Common myeloid progenitor, CD34-positive (primary cell): Measurements from ENCODE around the gene FOXN4.

Experiments
- CTCF ChIA-PET: fragments of 350-600 bp; sonication (Branson Sonifier 250); formaldehyde crosslinking; loops from one replicate; lab custom pipeline; 2021; ENCODE audit warnings: antibody characterized with exemption; lab: Charles Lee
- POLR2A ChIA-PET: fragments of 350-600 bp; sonication (Branson Sonifier 250); formaldehyde crosslinking; loops from one replicate; lab custom pipeline; 2021; ENCODE audit warnings: antibody characterized with exemption; lab: Charles Lee
- DNase-seq, 3 donors: peaks; one replicate each; pipeline versions ENCODE4 v3.0.0 to v3.0.0-alpha.2; 2013
- H3K27ac ChIP-seq, 2 experiments: 1 replicate in 1 of 2; 2 replicates in 1 of 2; pipeline ENCODE4 v1.7.0; 2013; ENCODE audit warnings: inconsistent platforms in 2 of 2, low read length in 2 of 2, mild to moderate bottlenecking in 2 of 2, low read depth in 1 of 2, moderate library complexity in 1 of 2; ENCODE audit not compliant: severe bottlenecking in 2 of 2, insufficient read depth in 1 of 2, poor library complexity in 1 of 2
- H3K27me3 ChIP-seq, 5 experiments: replicated peaks in 2 of 5; 1 replicate in 3 of 5; 2 replicates in 2 of 5; pipeline versions ENCODE4 v1.6.1 to v1.7.0; 2013; ENCODE audit warnings: low read length in 4 of 5, mild to moderate bottlenecking in 2 of 5, moderate library complexity in 2 of 5, inconsistent platforms in 1 of 5; ENCODE audit not compliant: insufficient read depth in 5 of 5, control insufficient read depth in 4 of 5
- H3K36me3 ChIP-seq, 4 experiments: 1 replicate in 2 of 4; 2 replicates in 2 of 4; pipeline versions ENCODE4 v1.6.1 to v1.7.0; 2013; ENCODE audit warnings: low read length in 3 of 4, control low read depth in 1 of 4, mild to moderate bottlenecking in 1 of 4; ENCODE audit not compliant: control insufficient read depth in 4 of 4, insufficient read depth in 4 of 4
- H3K4me1 ChIP-seq, 4 experiments: 1 replicate in 3 of 4; 2 replicates in 1 of 4; pipeline versions ENCODE4 v1.6.1 to v1.7.1; 2013; ENCODE audit warnings: low read length in 3 of 4, mild to moderate bottlenecking in 3 of 4, control low read depth in 1 of 4, inconsistent platforms in 1 of 4, moderate library complexity in 1 of 4; ENCODE audit not compliant: control insufficient read depth in 4 of 4, insufficient read depth in 4 of 4; ENCODE audit errors: control extremely low read depth in 1 of 4
- H3K4me3 ChIP-seq, 7 experiments: 1 replicate in 4 of 7; 2 replicates in 3 of 7; pipeline versions ENCODE4 v1.5.1 to v1.7.0; 2013; ENCODE audit warnings: mild to moderate bottlenecking in 7 of 7, low read length in 6 of 7, moderate library complexity in 6 of 7, inconsistent platforms in 2 of 7, low read depth in 2 of 7, control low read depth in 1 of 7; ENCODE audit not compliant: insufficient read depth in 4 of 7, control insufficient read depth in 1 of 7; ENCODE audit errors: extremely low read depth in 1 of 7
- H3K9me3 ChIP-seq, 5 experiments: 1 replicate in 4 of 5; 2 replicates in 1 of 5; pipeline versions ENCODE4 v1.6.1 to v1.7.1; 2013; ENCODE audit warnings: low read length in 4 of 5, mild to moderate bottlenecking in 2 of 5, inconsistent platforms in 1 of 5, low read depth in 1 of 5, moderate library complexity in 1 of 5; ENCODE audit not compliant: control insufficient read depth in 4 of 5, insufficient read depth in 2 of 5; ENCODE audit errors: control extremely low read depth in 1 of 5
- WGBS: methylation state at CpG from one replicate; pipeline ENCODE4 v1.1.5; 2013; ENCODE audit not compliant: insufficient coverage; 5-methylcytosine and 5-hydroxymethylcytosine counted together

Gene FOXN4

DNA sequence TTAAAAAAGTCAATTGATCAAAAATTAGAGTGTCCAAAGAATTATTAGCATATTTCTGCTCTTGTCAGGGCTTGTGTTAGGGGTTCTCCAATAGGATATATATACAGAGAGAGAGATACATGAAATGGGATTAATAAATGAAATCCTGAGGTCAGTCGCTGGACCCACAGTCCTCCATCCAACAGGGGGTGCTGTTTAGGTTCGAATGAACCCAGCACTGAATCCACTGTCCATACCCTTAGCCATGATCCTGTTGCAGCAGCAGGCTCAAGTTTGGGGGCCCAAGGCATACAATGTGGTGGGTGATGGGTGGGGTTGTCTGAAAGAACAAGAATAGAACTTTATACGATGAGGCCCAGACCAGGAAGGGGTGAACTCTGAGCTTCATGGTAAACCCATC lies 37.8 kb upstream of the FOXN4 start:
- DNase-seq = peak in 1 of 3 donors; percentile 4
- ChIA-PET POLR2A (no interaction called here), CTCF (no interaction called here)
- no peak overlapping the region for H3K27ac ChIP-seq
- no peaks in the 10 kb centered on the region for H3K4me1 ChIP-seq
- no peaks in the 10 kb centered on the region for H3K9me3 ChIP-seq
- H3K27me3 ChIP-seq = no peaks in the 10 kb centered on the region
- H3K4me3 ChIP-seq = no peak overlapping the region
- no peaks in the 10 kb centered on the region for H3K36me3 ChIP-seq
- 83% methylated on average over 1 of the region's 3 CpGs for WGBS

DNA sequence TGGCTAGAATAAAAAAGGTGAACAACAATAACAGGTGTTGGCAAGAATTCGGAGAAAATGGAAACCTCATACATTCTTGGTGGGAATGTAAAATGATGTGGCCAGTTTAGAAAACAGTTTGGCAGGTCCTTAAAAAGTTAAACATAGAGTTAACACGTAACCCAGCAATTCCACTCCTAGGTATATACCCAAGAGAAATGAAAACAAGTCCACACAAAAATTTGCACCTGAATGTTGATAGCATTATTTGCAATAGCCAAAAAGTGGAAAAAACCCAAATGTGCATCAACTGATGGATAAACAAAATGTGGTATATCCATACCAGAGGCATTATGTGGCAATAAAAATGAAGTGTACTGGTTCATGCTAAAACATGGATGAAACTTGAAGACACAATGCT lies 36.3 kb upstream of the FOXN4 start:
- H3K9me3 ChIP-seq = no peaks in the 10 kb centered on the region
- WGBS = no CpG with 5 or more reads among the region's 2 CpGs
- no peaks in the 10 kb centered on the region for H3K27me3 ChIP-seq
- ChIA-PET CTCF (no interaction called here), POLR2A (interaction anchor here (0.6 kb wide), 1 partner anchor 1191 kb away, joined by 3 read pairs; no protein-coding TSS in a partner anchor)
- no peaks in the 10 kb centered on the region for H3K36me3 ChIP-seq
- no peaks in the 10 kb centered on the region for H3K4me1 ChIP-seq
- H3K27ac ChIP-seq = no peak overlapping the region
- no peak overlapping the region for H3K4me3 ChIP-seq
- no peak for DNase-seq

DNA sequence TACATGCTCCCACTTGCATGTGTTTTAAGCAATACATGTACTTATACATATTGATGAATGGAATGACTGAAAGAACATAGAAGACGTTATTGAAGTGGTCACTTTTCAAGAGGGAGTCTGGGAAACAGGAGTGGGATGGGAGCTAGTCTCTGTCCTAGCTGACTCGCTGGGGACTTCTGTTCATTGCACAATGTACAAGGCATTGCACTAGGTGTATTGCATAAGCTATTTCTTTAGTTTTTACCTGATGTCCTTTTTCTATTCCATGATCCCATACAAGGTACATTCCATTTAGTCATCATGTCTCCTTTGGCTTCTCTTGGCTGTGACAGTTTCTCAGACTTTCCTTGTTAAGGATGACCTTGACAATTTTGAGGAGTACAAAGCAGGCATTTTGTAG lies 34.6 kb upstream of the FOXN4 start:
- H3K4me3 ChIP-seq = no peak overlapping the region
- H3K4me1 ChIP-seq = no peaks in the 10 kb centered on the region
- 50% methylated on average over 2 of the region's 2 CpGs for WGBS
- no peaks in the 10 kb centered on the region for H3K27me3 ChIP-seq
- no peak overlapping the region for H3K27ac ChIP-seq
- H3K36me3 ChIP-seq = no peaks in the 10 kb centered on the region
- POLR2A ChIA-PET = no interaction called here
- H3K9me3 ChIP-seq = no peaks in the 10 kb centered on the region
- DNase-seq = no peak
- CTCF ChIA-PET = no interaction called here

DNA sequence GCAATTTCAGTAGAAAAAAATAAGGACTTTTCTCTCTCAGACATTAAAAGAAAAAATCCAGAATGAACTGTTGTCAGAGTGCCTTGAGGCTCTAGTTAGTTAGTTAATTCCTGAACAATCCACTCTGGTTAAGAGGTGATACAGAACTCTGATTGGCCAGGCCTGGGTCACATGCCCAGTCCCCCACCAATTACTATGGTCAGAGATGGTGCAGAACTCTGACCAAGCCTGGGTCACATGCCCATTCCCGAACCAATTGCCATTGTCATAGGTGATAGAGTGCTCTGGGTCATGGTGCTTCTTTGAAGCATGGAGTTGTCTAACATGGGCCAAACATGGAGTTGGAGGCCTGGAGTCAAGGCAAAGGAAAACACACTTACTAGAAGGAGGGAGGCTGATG lies 27.5 kb upstream of the FOXN4 start:
- H3K9me3 ChIP-seq = no peaks in the 10 kb centered on the region
- no peaks in the 10 kb centered on the region for H3K27me3 ChIP-seq
- H3K4me3 ChIP-seq = no peak overlapping the region
- H3K27ac ChIP-seq = no peak overlapping the region
- no peaks in the 10 kb centered on the region for H3K36me3 ChIP-seq
- ChIA-PET CTCF (interaction anchor here (0.5 kb wide), 1 partner anchor 584 kb away, joined by 3 read pairs; no protein-coding TSS in a partner anchor), POLR2A (no interaction called here)
- no peak for DNase-seq
- H3K4me1 ChIP-seq = no peaks in the 10 kb centered on the region
- WGBS = no CpG with 5 or more reads among the region's 1 CpG

DNA sequence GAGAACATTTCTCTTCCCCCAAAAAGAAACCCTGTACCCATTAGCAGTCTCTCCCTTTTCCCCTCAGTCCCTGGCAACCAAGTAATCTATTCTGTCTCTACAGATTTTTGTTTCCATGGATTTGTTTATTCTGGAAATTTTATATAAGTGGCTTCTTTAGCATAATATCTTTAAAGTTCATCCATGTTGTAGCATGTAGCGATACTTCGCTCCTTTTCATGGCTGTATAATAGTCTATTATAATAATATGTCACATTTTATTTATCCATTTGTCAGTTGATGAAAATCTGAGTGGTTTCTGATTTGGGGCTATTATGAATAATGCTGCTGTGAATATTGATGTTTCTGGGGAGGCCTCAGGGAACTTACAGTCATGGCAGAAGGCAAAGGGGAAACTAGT lies 25.8 kb upstream of the FOXN4 start:
- H3K9me3 ChIP-seq = no peaks in the 10 kb centered on the region
- ChIA-PET CTCF (interaction anchor here (0.6 to 1.2 kb wide), 2 partner anchors 52 to 126 kb away, joined by 3 to 4 read pairs; no protein-coding TSS in a partner anchor), POLR2A (no interaction called here)
- no CpG with 5 or more reads among the region's 2 CpGs for WGBS
- no peak overlapping the region for H3K4me3 ChIP-seq
- H3K27me3 ChIP-seq = peaks cover 0 to 2% (median 0%) of the 10 kb centered on the region in 5 experiments
- no peaks in the 10 kb centered on the region for H3K36me3 ChIP-seq
- H3K27ac ChIP-seq = no peak overlapping the region
- no peaks in the 10 kb centered on the region for H3K4me1 ChIP-seq
- no peak for DNase-seq

DNA sequence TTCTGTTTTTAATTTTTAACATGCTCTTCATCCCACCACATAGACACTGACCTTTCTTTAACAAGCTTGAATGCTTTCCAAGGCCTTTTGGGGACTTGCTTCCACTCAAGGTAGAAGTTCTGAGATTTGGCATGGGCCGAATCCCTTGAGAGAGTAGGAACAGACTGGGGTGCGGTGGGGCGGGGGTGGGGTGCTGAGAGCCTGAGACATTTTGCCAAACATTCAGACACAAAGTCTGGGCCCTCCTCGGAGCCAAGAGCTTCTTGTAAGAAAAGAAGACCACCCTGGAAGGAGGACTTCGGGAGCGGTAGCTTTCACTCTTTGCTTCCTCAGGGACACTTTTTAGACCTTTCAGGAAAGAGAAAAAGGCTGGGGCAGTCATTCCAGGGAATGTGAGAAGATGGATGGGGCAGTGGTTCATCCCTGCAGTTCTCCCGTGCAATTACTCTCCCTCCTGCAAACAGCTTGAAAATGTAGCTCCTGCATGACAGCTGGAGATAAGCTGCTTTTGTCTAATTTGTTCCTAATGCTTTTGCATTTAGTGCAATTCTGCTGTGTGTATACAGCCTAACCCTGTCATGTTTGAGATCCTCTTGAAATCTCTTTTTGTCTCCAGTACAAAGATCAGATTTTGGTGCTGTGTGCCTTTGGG lies 22.3 kb upstream of the FOXN4 start:
- Histone ChIP-seq H3K9me3 (no peaks in the 10 kb centered on the region), H3K4me1 (no peaks in the 10 kb centered on the region), H3K4me3 (no peak overlapping the region), H3K27me3 (peaks cover 0 to 4% (median 0%) of the 10 kb centered on the region in 5 experiments), H3K36me3 (no peaks in the 10 kb centered on the region), H3K27ac (no peak overlapping the region)
- 98% methylated on average over 7 of the region's 7 CpGs for WGBS
- CTCF ChIA-PET = interaction anchor here (1.5 to 1.9 kb wide), 2 partner anchors 14 to 20 kb away, joined by 4 to 5 read pairs; no protein-coding TSS in a partner anchor
- POLR2A ChIA-PET = no interaction called here
- no peak for DNase-seq

DNA sequence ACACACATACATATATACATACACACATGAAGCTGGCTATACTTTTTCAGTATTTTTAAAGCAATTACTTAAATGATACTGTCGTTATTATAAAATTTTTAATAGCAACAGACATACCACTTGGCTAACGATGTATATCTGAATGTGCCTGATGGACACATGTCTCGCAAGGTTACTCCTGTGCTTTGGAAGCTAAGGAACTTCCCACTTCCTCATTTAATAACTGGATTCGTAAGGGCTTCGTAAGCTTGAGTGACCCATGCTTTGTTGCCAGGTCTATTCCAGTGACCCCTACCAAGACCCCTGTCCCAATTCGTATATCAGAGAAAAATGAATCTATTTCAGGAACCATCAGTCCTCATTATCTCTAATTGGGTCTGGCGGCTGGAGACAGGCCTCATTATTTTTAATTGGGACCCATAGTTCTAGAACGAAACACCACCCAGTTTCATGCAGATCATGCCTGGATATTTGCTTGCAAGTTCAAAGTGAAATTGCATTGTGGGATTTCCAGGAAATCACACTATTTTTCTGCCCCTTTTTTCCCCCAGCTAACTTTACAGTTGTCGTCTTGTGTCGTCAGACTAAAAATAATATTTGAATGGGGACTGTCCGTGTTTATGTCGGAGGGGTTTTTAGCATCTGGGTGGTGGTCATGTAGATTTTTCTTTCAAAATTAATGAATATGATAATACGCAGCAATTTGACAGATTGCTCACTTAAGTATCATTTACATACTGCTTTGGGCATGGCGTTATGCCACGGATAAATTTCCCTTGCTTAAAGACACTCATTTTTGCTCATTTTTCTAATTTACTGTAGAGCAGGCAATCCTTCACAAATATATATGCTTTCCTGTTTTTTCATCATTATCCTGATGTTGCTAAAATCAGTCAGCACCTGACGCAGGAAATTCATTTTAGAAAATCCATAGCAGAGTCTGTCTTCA lies 21.5 kb upstream of the FOXN4 start:
- Histone ChIP-seq H3K4me1 (no peaks in the 10 kb centered on the region), H3K27ac (no peak overlapping the region), H3K27me3 (peaks cover 0 to 4% (median 0%) of the 10 kb centered on the region in 5 experiments), H3K4me3 (no peak overlapping the region), H3K9me3 (no peaks in the 10 kb centered on the region), H3K36me3 (no peaks in the 10 kb centered on the region)
- POLR2A ChIA-PET = no interaction called here
- no peak for DNase-seq
- WGBS = 95% methylated on average over 10 of the region's 16 CpGs
- CTCF ChIA-PET = interaction anchor here (1.5 to 1.9 kb wide), 2 partner anchors 13 to 21 kb away, joined by 4 to 5 read pairs; no protein-coding TSS in a partner anchor
